ENCODE measurements around the gene MAML2. TPM values are rescaled to one million over a fixed set of nuclear protein-coding genes. Genes with fewer than 3 reads are reported as not detected.

Gene MAML2
- total RNA-seq, 1 experiment from 2014 or later, result 2.9 TPM

DNA sequence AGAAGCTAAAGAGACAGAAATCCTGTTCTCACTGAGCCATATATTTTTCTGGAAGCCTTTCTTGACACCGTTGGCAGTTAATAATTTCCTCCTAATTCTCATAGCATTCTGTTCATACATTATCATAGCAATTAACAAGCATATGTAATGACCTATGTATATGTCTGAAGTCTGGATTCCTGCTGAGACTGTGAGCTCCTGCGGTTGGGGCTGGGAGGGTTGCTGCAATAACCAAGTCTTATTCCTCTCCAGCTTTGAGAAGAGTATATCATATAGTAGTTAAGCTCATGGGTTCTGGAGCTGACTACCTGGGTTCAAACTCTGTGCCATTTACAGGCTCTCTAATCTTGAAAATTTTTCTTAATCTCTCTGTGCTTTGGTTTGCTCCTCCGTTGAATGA, 175.2 kb downstream of the MAML2 start:
- DNase-seq (ENCODE audit: low read depth, low spot score) (no peak), ATAC-seq (no peak)
- Histone ChIP-seq H3K27me3 (ENCODE audit: control insufficient read depth, insufficient read depth, low read length) (no peaks in the 10 kb centered on the region), H3K36me3 (ENCODE audit: control insufficient read depth, insufficient read depth, low read length) (no peaks in the 10 kb centered on the region), H3K9me3 (ENCODE audit: control insufficient read depth, insufficient read depth, low read depth, low read length) (no peaks in the 10 kb centered on the region), H3K27ac (ENCODE audit: low read length) (no peak overlapping the region), H3K4me3 (ENCODE audit: low read depth in 2 of 2, low read length in 2 of 2) (no peak overlapping the region), H3K4me1 (ENCODE audit: control insufficient read depth, insufficient read depth, low read length) (no peaks in the 10 kb centered on the region)
- BruUV-seq (replicated peaks), result no TSS peak
- intact Hi-C loops (cut with micrococcal nuclease; ENCODE audit: unreplicated experiment), result no loop called here
- TF ChIP-seq TCF7L2 (IDR thresholded peaks at IDR 0.05; ENCODE audit: low read depth, low read length) (no peak), POLR2AphosphoS5 (IDR thresholded peaks at IDR 0.05; ENCODE audit: low read depth, low read length) (no peak), SIN3A (IDR thresholded peaks at IDR 0.05; ENCODE audit: borderline replicate concordance, insufficient read depth, low read depth, low read length) (no peak)
- TF ChIP-seq, protein P1, sequence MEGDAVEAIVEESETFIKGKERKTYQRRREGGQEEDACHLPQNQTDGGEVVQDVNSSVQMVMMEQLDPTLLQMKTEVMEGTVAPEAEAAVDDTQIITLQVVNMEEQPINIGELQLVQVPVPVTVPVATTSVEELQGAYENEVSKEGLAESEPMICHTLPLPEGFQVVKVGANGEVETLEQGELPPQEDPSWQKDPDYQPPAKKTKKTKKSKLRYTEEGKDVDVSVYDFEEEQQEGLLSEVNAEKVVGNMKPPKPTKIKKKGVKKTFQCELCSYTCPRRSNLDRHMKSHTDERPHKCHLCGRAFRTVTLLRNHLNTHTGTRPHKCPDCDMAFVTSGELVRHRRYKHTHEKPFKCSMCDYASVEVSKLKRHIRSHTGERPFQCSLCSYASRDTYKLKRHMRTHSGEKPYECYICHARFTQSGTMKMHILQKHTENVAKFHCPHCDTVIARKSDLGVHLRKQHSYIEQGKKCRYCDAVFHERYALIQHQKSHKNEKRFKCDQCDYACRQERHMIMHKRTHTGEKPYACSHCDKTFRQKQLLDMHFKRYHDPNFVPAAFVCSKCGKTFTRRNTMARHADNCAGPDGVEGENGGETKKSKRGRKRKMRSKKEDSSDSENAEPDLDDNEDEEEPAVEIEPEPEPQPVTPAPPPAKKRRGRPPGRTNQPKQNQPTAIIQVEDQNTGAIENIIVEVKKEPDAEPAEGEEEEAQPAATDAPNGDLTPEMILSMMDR (IDR thresholded peaks at IDR 0.05), result no peak
- TF ChIP-seq, protein P2, sequence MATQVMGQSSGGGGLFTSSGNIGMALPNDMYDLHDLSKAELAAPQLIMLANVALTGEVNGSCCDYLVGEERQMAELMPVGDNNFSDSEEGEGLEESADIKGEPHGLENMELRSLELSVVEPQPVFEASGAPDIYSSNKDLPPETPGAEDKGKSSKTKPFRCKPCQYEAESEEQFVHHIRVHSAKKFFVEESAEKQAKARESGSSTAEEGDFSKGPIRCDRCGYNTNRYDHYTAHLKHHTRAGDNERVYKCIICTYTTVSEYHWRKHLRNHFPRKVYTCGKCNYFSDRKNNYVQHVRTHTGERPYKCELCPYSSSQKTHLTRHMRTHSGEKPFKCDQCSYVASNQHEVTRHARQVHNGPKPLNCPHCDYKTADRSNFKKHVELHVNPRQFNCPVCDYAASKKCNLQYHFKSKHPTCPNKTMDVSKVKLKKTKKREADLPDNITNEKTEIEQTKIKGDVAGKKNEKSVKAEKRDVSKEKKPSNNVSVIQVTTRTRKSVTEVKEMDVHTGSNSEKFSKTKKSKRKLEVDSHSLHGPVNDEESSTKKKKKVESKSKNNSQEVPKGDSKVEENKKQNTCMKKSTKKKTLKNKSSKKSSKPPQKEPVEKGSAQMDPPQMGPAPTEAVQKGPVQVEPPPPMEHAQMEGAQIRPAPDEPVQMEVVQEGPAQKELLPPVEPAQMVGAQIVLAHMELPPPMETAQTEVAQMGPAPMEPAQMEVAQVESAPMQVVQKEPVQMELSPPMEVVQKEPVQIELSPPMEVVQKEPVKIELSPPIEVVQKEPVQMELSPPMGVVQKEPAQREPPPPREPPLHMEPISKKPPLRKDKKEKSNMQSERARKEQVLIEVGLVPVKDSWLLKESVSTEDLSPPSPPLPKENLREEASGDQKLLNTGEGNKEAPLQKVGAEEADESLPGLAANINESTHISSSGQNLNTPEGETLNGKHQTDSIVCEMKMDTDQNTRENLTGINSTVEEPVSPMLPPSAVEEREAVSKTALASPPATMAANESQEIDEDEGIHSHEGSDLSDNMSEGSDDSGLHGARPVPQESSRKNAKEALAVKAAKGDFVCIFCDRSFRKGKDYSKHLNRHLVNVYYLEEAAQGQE (IDR thresholded peaks at IDR 0.05; ENCODE audit: insufficient read depth in 1 of 2, low read depth in 2 of 2, low read length in 1 of 2), result no peak
- in situ Hi-C loops (cut with HindIII; ENCODE audit: low pct_unique_long_range_greater_than_20kb, low sequenced_read_pairs), result no loop called here
- POLR2A ChIA-PET, result no interaction called here
- CTCF ChIA-PET, result interaction anchor here (0.8 kb wide), 1 partner anchor 76 kb away, joined by 3 read pairs; no protein-coding TSS in a partner anchor

DNA sequence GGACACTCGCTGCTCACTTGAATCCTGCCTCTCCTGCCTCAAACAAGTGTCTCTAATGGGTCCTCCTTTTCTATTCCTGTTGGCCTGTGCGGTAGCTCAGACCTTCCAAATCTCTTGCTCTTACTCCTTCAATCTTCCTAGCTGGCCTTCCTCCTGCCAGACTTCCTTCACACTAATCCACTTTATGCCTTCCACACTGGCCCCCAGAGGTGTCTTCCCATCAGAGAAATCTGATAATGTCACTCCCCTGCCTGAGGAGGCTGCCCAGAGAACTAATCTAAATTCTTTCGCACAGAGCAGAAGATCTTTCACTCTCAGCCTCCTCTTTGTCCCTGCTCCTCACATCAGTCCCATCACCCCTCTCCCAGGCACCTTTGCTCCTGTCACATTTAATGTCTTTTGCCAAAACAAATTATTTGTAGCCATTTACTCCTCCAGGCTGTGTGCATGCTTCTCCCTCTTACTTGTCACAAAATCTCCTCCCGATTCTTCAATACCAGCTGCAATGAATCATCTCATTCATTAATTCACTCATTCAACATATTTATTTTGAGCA, 175.7 kb downstream of the MAML2 start:
- Histone ChIP-seq H3K36me3 (ENCODE audit: control insufficient read depth, insufficient read depth, low read length) (no peaks in the 10 kb centered on the region), H3K4me3 (ENCODE audit: low read depth in 2 of 2, low read length in 2 of 2) (no peak overlapping the region)
- no peak for ATAC-seq

More for the DNA sequence above, 175.7 kb downstream of the MAML2 start:
- no peaks in the 10 kb centered on the region for H3K27me3 ChIP-seq (ENCODE audit: control insufficient read depth, insufficient read depth, low read length)
- ChIA-PET POLR2A (no interaction called here), CTCF (interaction anchor here (0.8 kb wide), 1 partner anchor 75 kb away, joined by 3 read pairs; no protein-coding TSS in a partner anchor)
- no peak for DNase-seq (ENCODE audit: low read depth, low spot score)
- no peaks in the 10 kb centered on the region for H3K9me3 ChIP-seq (ENCODE audit: control insufficient read depth, insufficient read depth, low read depth, low read length)
- TF ChIP-seq, protein P1 (IDR thresholded peaks at IDR 0.05), result no peak
- TF ChIP-seq TCF7L2 (IDR thresholded peaks at IDR 0.05; ENCODE audit: low read depth, low read length), result no peak
- TF ChIP-seq SIN3A (IDR thresholded peaks at IDR 0.05; ENCODE audit: borderline replicate concordance, insufficient read depth, low read depth, low read length), result no peak
- no peak for TF ChIP-seq POLR2AphosphoS5 (IDR thresholded peaks at IDR 0.05; ENCODE audit: low read depth, low read length)
- TF ChIP-seq, protein P2 (IDR thresholded peaks at IDR 0.05; ENCODE audit: insufficient read depth in 1 of 2, low read depth in 2 of 2, low read length in 1 of 2), result no peak
- no peak overlapping the region for H3K27ac ChIP-seq (ENCODE audit: low read length)
- H3K4me1 ChIP-seq (ENCODE audit: control insufficient read depth, insufficient read depth, low read length), result no peaks in the 10 kb centered on the region
- in situ Hi-C loops (cut with HindIII; ENCODE audit: low pct_unique_long_range_greater_than_20kb, low sequenced_read_pairs), result no loop called here
- intact Hi-C loops (cut with micrococcal nuclease; ENCODE audit: unreplicated experiment), result no loop called here
- no TSS peak for BruUV-seq (replicated peaks)

Measured in Panc1 (cell line).